Measurements from ENCODE around the gene SMIM33. TPM values are rescaled to one million over a fixed set of nuclear protein-coding genes. Genes with fewer than 3 reads are reported as not detected.

The SMIM33 gene
- total RNA-seq, 1 donor from 2014 or later = not detected

DNA sequence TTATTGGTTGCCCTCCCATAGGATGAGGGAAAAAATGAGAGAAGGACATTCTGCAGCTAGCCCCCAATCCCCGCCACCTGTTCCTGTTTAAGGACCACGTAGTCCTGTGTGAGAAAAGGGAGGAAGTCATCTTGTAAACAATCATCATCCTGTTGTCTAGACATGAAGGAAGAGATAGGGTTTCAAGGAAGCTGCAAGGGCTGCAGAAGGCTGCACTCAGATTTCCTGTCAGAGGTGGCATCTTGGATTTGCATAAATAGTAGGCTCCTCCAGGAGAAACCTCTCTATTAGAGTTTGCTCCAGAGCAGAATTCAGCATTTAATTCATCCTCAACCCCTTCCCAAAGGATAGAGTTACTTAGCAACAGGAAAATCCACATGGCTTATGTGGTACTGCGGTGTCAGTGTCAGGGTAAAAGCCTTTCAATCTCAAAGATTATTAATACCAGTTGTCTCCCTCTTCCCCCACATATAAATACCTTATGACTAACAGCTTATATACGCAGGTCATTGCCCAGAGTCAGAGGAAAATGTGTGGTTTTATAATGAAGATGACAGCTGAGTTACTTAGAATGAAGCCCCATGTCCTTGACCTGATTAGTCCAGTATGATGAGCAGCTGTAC lies 26.9 kb upstream of the SMIM33 start:
- peaks cover 74% of the 10 kb centered on the region for H3K4me1 Mint-ChIP-seq (ENCODE audit: unreplicated experiment)
- no peaks in the 10 kb centered on the region for H3K9me3 Mint-ChIP-seq (ENCODE audit: unreplicated experiment)
- H3K36me3 Mint-ChIP-seq (ENCODE audit: low read depth, unreplicated experiment) = peaks cover 40% of the 10 kb centered on the region
- H3K4me3 Mint-ChIP-seq (ENCODE audit: unreplicated experiment) = peak overlapping the region; percentile 4
- peaks cover 18% of the 10 kb centered on the region for H3K27me3 Mint-ChIP-seq (ENCODE audit: unreplicated experiment)
- TF ChIP-seq, protein P1, sequence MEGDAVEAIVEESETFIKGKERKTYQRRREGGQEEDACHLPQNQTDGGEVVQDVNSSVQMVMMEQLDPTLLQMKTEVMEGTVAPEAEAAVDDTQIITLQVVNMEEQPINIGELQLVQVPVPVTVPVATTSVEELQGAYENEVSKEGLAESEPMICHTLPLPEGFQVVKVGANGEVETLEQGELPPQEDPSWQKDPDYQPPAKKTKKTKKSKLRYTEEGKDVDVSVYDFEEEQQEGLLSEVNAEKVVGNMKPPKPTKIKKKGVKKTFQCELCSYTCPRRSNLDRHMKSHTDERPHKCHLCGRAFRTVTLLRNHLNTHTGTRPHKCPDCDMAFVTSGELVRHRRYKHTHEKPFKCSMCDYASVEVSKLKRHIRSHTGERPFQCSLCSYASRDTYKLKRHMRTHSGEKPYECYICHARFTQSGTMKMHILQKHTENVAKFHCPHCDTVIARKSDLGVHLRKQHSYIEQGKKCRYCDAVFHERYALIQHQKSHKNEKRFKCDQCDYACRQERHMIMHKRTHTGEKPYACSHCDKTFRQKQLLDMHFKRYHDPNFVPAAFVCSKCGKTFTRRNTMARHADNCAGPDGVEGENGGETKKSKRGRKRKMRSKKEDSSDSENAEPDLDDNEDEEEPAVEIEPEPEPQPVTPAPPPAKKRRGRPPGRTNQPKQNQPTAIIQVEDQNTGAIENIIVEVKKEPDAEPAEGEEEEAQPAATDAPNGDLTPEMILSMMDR (IDR thresholded peaks at IDR 0.05; ENCODE audit: unreplicated experiment) = no peak
- DNase-seq (ENCODE audit: low spot score) = peak; percentile 31
- H3K27ac Mint-ChIP-seq (ENCODE audit: unreplicated experiment) = peak overlapping the region; percentile 97

DNA sequence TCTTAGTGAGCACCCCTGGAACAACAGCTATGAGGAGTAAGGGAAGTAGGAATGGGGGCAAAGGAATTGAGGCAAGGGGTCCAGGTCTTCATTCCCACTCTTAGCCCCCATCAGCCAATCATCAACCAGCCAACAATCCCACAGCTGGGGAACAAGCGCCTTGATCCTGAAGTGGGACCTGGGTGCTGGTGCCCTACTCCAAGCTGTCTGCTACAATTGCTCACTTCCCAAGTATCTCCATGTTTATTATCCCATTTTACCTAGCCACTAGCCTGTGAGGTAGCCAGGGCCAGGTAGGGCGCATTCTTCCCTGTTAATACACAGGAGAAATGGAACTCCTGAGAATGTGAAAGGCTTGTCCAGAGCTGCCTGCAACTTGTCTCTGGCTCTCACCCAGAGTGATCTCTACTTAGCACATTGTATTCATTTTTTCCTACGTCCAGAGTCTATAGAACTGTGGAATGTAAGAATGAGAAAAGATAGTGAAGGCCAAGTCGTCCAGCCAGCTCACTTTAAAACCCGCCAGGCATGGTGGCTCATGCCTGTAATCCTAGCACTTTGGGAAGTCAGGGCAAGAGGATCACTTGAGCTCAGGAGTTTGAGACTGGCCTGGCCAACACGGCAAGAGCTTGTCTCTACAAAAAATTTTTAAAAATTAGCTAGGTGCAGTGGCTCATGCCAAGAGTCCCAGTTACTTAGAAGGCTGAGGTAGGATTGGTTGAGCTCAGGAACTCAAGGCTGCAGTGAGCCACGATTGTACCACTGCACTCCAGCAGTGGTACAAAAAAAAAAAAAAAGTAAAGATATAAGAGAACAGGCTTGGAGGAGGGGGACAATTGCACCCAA lies 25.3 kb upstream of the SMIM33 start:
- peaks cover 65% of the 10 kb centered on the region for H3K4me1 Mint-ChIP-seq (ENCODE audit: unreplicated experiment)
- H3K27me3 Mint-ChIP-seq (ENCODE audit: unreplicated experiment) = peaks cover 13% of the 10 kb centered on the region
- no peak for DNase-seq (ENCODE audit: low spot score)
- peak overlapping the region; percentile 83 for H3K27ac Mint-ChIP-seq (ENCODE audit: unreplicated experiment)
- TF ChIP-seq, protein P1 (IDR thresholded peaks at IDR 0.05; ENCODE audit: unreplicated experiment) = no peak
- H3K36me3 Mint-ChIP-seq (ENCODE audit: low read depth, unreplicated experiment) = peaks cover 39% of the 10 kb centered on the region
- H3K9me3 Mint-ChIP-seq (ENCODE audit: unreplicated experiment) = no peaks in the 10 kb centered on the region
- H3K4me3 Mint-ChIP-seq (ENCODE audit: unreplicated experiment) = peak overlapping the region; percentile 45

DNA sequence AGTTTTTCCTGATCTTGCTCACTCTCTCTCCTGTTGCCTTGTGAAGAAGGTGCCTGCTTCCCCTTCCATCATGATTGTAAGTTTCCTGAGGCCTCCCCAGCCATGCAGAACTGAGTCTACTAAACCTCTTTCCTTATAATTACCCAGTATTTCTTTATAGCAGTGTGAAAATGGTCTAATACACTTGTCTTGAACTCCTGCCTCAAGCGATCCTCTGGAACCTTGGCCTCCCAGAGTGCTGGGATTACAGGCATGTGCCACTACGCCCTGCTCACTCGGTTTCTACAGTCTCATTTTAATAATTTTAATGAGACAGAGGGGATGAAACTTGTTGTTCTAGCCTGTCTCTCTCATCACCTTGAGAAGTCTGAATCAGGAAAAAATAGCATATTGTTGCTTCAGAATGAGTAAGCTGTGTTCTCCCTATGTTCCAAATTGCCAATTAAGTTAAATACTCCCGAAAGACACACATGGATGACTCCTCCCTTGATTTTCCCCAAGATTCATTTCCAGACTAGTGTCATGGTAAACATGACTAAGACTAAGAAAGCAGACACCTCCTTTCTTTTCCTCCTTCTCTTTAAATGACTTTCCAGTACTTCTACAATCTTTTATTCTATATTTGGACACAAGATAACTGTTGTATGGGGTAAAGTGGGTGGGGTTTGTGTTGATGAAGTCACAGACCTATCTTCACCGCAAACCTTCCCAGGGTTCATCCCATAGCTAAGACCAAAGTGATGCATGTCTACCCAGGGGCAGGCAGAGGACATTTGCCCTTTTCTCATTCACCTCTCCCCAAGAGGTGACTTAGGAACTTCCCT lies 23.6 kb upstream of the SMIM33 start:
- H3K4me3 Mint-ChIP-seq (ENCODE audit: unreplicated experiment) = peak overlapping the region; percentile 63
- peaks cover 39% of the 10 kb centered on the region for H3K36me3 Mint-ChIP-seq (ENCODE audit: low read depth, unreplicated experiment)
- H3K27me3 Mint-ChIP-seq (ENCODE audit: unreplicated experiment) = peaks cover 11% of the 10 kb centered on the region
- no peaks in the 10 kb centered on the region for H3K9me3 Mint-ChIP-seq (ENCODE audit: unreplicated experiment)
- TF ChIP-seq, protein P1 (IDR thresholded peaks at IDR 0.05; ENCODE audit: unreplicated experiment) = no peak
- H3K4me1 Mint-ChIP-seq (ENCODE audit: unreplicated experiment) = peaks cover 56% of the 10 kb centered on the region
- no peak for DNase-seq (ENCODE audit: low spot score)
- peak overlapping the region; percentile 83 for H3K27ac Mint-ChIP-seq (ENCODE audit: unreplicated experiment)

DNA sequence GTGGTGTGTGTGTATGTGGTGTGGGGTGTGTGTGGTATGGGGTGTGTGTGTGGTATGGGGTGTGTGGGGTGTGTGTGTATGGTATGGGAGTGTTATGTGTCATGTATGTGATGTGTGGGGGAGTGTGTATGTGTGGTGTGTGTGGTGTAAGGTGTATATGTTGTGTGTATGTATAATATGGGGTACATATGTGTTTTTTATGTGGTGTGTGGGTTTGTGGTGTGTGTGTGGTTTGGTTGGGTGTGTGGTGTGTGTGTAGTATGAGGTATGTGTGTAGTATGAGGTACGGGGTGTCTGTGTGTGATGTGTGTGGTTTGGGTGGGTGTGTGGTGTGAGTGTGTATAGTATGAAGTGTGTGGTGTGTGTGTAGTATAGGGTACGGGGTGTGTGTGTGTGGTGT lies 19.6 kb upstream of the SMIM33 start:
- H3K9me3 Mint-ChIP-seq (ENCODE audit: unreplicated experiment) = no peaks in the 10 kb centered on the region
- TF ChIP-seq, protein P1 (IDR thresholded peaks at IDR 0.05; ENCODE audit: unreplicated experiment) = no peak
- H3K36me3 Mint-ChIP-seq (ENCODE audit: low read depth, unreplicated experiment) = peaks cover 53% of the 10 kb centered on the region
- peaks cover 10% of the 10 kb centered on the region for H3K27me3 Mint-ChIP-seq (ENCODE audit: unreplicated experiment)
- peaks cover 31% of the 10 kb centered on the region for H3K4me1 Mint-ChIP-seq (ENCODE audit: unreplicated experiment)
- DNase-seq (ENCODE audit: low spot score) = no peak
- H3K4me3 Mint-ChIP-seq (ENCODE audit: unreplicated experiment) = no peak overlapping the region
- no peak overlapping the region for H3K27ac Mint-ChIP-seq (ENCODE audit: unreplicated experiment)
